GM12874 (cell line): ENCODE data around the gene DHRS3.

Source experiments
- TF ChIP-seq, protein P1 (sequence below): IDR thresholded peaks from 2 replicates; pipeline ENCODE4 v1.5.1; 2011; ENCODE audit warnings: low read depth, mild to moderate bottlenecking, control low read depth, low read length, moderate library complexity; ENCODE audit not compliant: insufficient read depth

The DHRS3 gene

DNA sequence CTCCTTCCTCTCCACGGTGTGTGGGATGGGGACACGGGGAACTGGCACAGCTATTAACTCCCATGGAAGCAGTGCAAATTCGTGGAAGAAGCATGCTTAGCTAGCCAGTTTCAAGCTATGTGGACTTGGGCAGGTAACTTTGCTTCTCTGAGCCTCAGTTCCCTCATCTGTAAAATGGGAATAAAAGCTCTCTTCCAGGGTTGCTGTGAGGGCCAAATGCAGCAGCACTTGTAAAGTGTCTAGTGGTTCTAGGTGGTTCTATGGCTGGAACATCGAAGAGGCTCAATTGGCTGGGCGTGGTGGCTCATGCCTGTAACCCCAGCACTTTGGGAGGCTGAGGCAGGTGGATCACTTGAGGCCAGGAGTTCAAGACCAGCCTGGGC, 43.3 kb downstream of the DHRS3 start:
- TF ChIP-seq, protein P1, sequence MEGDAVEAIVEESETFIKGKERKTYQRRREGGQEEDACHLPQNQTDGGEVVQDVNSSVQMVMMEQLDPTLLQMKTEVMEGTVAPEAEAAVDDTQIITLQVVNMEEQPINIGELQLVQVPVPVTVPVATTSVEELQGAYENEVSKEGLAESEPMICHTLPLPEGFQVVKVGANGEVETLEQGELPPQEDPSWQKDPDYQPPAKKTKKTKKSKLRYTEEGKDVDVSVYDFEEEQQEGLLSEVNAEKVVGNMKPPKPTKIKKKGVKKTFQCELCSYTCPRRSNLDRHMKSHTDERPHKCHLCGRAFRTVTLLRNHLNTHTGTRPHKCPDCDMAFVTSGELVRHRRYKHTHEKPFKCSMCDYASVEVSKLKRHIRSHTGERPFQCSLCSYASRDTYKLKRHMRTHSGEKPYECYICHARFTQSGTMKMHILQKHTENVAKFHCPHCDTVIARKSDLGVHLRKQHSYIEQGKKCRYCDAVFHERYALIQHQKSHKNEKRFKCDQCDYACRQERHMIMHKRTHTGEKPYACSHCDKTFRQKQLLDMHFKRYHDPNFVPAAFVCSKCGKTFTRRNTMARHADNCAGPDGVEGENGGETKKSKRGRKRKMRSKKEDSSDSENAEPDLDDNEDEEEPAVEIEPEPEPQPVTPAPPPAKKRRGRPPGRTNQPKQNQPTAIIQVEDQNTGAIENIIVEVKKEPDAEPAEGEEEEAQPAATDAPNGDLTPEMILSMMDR: no peak

DNA sequence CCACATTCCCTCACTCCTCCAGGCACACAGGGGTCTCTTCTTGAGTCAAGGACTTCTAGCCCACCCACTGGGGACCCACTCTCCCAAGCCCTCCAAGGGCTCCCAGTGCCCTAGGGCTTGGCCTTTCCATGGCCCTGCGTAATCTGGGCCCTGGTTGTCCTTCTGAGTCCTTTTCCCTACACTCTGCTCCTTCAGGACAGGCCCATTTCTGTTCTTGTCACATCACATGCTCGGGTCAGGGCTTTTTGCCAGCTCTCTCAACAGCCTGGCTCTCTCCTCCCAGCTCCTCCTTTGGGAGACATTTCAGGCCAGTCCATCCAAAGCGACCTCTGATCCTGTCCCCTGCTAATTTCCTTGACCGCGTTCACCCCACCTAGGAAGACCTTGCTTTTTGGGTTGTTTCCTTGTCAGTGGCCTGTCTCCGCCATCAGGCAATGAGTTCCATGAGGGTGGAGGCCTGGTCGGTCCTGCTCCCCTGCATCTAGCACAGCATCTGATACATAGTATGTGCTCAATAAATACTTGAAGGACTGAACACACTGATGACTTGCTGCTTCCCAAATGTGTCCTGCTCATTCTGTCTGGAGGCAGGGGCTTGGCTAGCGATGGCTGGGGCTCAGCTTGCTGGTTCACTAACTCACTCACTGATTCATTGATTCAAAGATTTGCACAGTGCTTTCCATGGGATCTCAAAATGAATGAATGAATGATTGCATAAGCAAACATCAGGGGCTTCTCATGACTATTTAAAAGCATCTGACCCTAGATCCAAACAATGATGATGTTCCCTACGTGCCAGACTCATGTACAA, 44.8 kb downstream of the DHRS3 start:
- TF ChIP-seq, protein P1: no peak

GRCh38 chr1:12572522-12572921, 45.5 kb downstream of the DHRS3 start:
- TF ChIP-seq, protein P1: no peak

- TF ChIP-seq, protein P1: no peak
Measured at GRCh38 chr1:12570291-12570690, 47.7 kb downstream of the DHRS3 start.

- TF ChIP-seq, protein P1: no peak
Measured at GRCh38 chr1:12568009-12568767, 49.8 kb downstream of the DHRS3 start.

DNA sequence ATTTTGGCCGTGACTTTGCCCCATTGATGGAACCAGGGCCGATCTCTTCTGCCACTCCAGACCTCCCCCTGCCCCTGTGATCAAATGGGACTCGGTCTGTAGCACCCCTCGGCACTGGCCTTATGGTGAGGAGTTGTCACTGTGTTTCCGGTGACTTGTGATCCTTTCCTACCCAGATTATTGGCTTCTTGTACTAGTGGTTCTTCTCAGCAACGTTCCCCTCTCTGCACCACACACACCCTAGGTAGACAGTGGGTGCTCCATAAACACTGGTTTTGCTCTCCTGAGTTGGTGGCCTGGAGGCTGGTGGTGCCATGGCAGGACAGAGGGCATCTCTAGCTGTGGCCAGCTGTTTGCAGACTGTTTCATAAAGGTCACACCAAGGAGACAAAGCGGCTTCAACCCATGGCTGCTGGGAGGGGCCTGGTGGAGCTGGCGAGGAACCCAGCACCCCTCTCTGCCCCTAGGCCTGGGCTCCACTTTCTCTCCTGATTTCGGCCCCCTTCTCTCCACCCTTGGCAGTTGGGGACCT, 50.7 kb downstream of the DHRS3 start:
- TF ChIP-seq, protein P1: no peak

DNA sequence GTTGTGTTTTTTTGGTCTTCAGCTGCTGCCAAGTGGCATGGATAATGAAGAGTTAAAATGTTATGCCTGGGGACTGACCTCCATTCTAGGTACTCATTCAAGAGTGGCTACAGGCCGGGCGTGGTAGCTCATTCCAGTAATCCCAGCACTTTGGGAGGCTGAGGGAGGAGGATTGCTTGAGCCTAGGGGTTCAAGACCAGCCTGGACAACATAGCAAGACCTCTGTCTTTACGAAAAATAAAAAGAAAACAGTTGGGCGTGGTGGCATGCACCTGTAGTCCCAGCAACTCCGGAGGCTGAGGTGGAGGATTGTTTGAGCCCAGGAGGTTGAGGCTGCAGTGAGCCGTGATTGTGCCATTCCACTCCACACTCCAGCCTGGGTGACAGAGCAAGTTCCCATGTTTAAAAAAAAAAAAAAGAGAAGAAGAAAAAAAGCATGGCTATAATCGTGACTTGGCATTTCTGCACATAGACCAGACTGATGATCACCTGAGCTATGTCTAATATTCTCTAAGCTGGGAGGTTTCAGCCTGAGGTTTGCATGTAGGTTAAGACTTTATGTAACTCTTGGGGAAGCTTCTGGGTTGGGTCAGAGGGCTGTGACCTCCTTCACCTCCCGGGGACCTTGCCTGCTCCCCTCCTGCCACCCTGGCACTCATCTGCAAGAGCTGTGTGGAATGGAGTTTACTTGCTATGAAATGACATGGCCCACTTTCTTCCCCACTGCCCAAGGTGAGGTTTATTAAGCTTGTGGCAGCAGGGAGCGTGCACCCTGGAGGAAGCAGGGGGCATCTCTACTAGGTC, 51.3 kb downstream of the DHRS3 start:
- TF ChIP-seq, protein P1: no peak
